ENCODE measurements around the gene UPK3BL1.
"Not testable (repeated sequence)": the region's sequence is repeated elsewhere in the genome, so short reads cannot be mapped to it uniquely, and the experiment has no call there.

DNA sequence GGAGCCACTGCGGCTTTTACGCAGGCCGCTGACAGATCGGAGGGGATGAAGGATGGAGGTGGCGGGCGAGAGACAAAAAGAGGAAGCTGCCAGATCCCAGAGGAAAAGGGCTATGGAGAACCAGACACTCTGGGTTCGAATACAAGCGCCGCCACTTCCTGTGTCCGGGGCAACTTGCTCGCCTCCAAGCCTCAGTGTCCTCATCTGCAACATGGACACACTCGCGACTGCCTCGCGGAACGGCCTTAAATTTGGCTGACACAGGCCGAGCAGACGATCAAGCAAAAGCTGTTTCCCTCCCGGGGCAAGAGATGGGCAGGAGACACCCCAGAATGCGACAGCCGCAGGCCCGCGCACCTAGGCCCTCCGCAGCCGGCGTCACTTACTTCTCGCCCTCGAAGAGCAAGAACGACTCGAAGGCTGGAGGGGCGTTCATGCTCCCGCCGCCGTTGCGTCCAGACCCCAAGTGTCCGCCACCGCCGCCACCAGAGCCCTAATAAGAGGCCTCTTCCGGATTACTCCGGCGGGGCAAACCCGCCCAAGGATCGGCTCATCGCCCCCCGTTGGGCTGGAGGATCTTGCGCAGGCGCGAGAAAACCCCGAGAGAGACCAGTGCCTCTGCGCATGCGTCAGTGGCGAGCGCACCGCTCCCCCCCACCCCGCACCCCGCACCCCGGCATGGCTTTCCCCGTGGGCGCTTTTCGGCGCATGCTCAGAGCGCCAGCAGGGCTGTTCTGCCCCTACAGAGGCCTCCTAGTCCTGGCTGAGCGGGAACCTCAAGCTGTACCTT, 28.8 kb upstream of the UPK3BL1 start, which contains the start of gene POLR2J2:
- TF ChIP-seq, protein P1, sequence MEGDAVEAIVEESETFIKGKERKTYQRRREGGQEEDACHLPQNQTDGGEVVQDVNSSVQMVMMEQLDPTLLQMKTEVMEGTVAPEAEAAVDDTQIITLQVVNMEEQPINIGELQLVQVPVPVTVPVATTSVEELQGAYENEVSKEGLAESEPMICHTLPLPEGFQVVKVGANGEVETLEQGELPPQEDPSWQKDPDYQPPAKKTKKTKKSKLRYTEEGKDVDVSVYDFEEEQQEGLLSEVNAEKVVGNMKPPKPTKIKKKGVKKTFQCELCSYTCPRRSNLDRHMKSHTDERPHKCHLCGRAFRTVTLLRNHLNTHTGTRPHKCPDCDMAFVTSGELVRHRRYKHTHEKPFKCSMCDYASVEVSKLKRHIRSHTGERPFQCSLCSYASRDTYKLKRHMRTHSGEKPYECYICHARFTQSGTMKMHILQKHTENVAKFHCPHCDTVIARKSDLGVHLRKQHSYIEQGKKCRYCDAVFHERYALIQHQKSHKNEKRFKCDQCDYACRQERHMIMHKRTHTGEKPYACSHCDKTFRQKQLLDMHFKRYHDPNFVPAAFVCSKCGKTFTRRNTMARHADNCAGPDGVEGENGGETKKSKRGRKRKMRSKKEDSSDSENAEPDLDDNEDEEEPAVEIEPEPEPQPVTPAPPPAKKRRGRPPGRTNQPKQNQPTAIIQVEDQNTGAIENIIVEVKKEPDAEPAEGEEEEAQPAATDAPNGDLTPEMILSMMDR (IDR thresholded peaks at IDR 0.05; ENCODE audit: insufficient read depth, low read length, poor library complexity, severe bottlenecking): not testable (repeated sequence)
- TF ChIP-seq EZH2phosphoT487 (conservative IDR thresholded peaks at IDR 0.05; ENCODE audit: low read length): not testable (repeated sequence)

Data from SU-DHL-6 (cell line).